NCI-H82 treated with DMSO at 0.1 percent for 48 hours (cell line): Measurements from ENCODE around the gene PWWP2B.

Experiments used
- DNase-seq: peaks from one replicate; lab custom pipeline; 2025; ENCODE audit not compliant: unreplicated experiment; lab: John Stamatoyannopoulos, UW

PWWP2B gene

DNA sequence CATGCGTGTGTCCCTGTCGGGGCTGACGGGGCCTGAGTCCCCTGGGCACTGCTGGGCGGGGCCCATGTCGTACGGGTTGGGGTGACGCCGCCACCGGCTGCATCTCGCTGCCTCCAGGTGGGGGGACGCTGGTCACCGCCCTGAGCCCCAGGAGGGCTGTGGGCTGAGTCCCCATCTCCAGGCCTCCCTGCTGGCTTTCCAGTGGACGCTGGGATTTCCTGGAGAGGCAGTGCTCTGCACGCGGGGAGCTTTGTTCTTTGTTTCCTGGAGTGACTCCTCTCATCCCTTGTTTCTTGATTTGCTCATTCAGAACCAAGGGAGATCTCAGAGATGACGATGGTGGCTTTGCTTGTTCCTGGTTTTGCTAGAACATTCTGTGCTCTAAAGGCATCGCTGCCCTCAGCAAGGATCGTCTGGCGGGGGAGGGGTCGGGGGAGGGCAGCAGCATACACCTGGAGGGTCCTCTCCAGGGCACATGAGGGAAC lies 21.0 kb downstream of the PWWP2B start:
- no peak for DNase-seq

DNA sequence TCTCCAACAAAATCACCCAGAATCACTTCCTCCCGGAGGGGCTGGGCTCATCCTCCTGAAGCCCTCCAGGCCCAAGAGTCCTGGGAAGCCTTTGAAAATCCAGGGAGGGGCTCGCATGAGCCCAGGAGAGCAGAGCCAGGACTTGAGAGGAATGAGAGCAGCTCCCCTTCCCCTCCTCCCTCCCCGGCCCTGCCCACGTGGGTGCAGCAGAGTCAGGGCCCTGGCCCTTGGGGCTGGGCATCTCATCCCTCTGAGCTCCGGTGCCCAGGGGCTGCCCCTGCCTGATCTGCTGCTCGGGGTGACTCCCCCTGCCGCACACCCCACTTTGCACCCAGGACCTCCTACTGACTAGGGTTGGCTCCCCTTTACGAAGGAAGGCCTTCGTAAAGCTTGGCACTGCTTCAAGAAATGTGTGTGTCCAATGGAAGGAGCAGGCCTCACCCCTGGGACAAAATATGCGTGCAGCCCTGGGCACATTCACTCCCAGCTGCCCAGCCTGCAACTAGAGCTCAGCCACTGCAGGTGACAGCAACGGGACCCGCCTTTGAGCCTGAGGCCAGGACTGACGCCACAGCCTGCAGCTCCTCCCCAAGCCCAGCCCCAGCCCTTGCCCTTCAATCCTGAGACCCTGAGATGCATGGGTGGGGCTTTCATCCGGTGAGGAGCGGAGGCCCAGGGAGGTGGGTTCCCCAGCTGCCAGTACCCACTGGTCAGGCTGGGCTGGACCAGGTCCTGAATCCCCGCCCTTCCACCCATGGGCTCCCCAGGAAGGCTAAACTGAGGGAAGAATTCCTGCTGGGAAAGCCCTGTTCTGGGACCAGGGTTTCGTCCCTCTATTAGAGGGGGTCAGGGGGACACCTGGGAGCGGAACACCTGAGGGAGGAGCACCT lies 21.8 kb downstream of the PWWP2B start:
- DNase-seq, result peak; percentile 1

DNA sequence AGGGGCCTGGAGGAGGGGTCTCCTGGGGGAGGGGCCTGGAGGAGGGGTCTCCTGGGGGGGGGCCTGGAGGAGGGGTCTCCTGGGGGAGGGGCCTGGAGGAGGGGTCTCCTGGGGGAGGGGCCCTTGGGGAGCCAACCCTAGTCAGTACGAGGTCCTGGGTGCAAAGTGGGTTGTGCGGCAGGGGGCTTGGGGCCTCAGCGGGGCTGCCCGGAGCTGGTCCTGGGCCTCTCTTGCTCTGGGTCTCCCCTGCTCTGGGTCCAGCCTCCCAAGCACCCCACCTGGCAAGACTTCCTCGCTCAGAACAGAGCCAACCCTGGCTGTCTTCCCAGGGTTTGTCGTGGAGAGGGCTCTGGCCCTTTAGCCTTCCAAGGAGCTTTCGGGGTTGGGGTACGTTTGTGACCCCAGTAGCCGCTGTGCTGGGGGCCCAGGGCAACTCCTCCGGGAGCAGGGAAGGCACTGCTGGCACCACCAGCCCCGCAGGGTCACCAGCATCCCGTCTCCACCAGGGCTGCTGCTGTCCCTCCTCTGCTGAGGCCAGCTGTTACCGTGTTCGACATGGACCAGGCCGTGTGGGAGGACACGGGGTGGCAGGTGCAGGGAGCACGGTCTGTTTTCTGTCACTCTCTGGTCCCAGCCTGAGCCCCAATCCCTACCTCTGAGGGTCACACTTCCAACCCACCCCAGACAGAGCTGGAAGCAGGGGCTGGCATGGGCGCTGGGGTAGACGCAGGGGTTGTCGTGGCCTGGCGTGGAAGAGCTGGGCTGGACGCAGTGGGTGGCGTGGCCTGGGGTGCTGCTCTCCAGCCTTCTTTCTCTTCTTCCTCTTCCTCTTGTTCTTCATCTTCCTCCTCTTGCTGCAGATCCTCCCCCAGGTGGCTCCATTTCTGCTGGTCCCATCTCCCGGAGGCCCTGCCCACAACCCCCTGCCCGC lies 22.8 kb downstream of the PWWP2B start:
- DNase-seq, result no peak

DNA sequence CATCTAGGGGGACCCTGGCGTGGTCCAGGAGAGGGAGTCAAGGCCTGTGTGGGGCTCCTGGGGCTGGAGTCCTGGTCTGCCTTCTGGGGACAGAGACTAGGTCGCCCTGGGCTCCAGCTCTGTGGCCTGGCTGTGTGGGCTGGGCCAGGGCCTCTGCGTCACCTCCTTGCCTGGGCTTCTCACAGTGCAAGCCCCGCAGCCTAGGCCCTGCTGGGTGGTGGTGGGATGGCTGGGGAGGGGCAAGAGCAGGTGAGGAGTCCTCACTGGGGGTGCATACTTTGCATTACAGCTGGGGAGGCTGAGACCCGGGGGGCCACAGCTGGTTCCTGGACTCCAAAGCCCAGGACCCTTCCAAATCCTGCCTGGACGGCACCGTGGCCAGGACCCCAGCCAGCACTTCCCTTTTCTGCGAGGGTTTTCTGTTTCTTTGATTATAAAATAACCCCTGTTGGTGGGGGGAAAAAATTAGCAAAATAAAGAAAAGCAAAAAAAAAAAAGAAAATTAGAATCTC lies 23.5 kb downstream of the PWWP2B start:
- no peak for DNase-seq

DNA sequence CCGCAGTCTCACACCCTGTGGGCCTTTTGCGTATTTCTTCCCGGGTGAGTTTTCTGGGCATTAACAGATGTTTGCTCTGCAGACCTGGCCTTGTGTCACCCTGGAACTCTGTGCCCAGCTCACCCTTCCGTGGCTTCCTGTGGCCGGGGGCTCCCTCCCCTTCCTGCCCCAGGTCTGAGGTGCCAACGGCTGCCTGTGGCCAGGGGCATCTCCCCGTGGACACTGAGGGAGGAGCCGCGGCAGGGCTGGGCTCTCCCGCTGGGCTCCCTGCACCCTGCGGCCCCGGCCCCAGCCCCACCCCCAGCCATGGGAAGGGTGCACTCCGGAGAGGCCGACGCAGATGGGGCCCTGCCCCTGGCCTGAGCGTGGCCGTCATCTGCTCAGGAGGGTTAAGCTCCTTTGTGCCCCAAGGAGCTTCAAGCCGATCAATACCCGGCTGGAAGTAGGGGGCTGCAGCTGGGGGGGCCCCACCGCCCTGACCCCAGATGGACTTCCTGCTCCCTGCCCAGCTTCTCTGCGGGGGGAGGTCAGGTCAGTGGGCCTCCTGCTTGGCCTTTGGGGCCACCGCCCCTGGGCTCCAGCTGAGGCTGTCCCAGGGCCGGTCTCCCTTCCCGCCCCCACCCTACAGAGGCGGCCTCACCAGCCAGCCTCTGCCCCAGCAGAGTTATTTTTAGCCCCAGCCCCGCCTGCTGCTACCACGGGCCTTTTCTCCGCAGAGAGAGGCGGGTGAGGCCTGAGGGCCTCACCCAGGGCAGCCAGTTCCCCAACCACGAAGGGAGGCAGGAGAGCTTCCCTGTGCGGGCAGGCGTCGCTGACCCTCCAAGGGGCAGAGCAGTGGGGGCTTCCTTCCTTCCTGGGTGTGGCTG lies 24.2 kb downstream of the PWWP2B start:
- peak; percentile 41 for DNase-seq

DNA sequence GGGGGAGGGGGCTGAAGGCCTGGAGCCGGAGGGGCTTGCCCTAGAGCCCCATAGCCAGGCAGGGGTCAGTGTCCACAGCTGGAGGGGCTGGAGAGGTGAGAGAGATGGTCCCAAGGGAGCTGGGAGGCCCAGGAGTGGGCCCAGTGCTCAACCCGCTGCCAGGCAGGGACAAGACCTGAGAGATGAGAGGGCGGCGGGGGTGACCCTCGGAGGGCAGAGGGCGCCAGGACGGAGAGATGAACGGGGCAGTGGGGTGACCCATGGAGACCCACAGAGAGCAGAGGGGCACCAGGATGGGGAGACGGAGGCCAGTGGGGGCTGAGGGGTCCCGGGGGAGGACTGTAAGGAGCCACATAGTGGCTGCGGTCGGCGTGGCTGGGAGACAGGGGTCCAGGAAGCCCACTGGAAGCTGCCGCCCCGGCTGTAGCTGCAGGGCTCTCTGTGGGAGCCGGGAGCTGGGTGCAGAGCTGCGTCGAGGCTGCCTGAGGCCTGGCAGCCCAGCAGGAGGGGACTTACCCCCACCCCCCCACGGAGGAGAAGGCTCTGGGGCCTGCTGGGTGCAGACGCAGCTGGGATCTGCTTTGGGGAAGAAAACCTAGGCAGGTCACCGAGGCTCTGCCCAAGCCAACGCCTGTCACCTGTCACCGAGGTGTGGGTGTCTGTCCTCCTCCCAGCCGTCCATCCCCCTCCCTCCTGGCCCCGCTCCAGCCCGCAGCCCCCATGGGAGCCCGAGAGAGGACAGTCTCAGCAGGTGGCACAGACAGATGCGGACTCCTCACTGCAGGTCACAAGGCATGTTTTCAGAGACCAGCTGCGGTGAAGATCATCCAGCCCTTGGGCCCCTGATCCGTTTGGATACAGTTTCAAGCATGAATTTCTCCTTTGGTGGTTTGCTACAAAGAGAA lies 25.1 kb downstream of the PWWP2B start:
- DNase-seq, result peak; percentile 56

DNA sequence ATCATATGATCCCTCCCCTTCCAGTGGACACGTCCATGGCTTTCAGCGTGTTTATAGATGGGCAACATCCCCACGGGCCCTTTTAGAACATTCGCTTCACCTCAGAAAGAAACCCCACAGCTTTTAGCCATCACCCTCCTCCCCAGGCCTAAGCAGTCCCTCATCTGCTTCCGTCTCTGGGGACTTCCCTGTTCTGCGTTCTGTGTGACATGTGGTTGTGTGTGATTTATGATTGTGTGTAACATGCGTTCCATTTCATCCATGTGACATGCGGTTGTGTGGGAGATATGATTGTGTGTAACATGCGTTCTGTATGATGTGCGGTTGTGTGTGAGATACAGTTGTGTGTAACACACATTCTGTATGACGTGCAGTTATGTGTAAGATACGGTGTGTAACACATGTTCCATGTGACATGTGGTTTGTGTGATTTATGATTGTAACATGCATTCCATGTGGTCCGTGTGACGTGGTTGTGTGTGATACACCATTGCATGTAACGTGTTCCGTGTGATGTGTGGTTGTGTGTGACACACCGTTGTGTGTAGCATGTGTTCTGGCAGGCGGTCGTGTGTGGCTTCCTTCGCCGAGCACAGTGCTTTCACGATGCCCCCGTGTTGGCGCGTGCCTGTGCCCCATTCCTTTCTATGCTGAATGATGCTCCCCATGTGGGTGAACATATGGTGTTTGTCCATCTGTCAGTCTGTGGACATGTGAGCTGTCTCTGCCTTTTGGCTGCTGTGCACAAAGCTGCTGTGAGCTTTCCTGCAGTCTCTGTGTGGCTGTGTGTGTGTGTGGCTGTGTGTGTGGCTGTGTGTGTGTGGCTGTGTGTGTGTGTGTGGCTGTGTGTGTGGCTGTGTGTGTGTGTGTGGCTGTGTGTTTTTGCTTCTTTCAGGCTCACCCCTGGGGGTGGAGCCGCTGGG lies 26.2 kb downstream of the PWWP2B start:
- peak; percentile 27 for DNase-seq

DNA sequence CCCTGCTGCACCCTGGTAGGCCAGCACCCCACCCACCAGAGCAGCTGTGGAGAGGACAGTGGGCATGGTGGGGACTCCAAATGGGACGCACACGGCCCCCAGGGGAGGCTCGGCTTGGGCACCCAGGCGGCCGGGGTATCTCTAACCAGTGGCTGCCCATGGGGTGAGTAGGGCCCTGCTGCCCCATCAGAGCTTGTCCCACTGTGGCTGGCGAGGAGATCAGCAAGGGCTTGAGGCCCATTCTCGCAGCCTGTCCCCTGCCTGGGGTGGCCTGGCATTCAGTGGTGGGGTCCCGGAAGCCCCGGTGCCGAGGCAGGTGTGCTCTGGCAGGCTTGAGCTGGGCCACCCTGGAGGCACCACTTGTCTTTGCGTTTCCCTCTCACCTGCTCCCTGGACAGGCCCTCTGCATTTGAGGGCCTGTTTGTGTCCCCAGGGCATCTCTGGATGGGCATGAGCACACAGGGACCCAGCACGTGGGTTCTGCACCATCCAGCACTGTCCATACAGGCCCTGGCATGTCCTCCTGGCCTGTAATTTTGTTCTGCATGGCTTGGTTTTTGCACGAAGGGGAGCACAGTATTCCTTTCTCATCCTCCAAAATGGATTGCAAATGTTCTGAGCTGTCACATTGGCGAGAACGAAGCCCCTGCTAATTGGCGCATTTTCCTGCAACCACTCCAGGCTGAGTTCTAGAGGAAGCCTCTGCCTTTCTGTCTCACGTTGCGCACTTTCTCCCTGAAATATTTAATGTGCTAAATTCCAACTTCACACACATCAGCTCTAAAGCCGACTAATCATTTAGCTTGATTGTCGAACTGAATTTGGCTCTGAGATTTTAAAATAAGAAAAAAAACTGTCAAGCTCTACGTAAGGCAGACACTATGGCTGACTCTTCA lies 27.2 kb downstream of the PWWP2B start:
- no peak for DNase-seq

DNA sequence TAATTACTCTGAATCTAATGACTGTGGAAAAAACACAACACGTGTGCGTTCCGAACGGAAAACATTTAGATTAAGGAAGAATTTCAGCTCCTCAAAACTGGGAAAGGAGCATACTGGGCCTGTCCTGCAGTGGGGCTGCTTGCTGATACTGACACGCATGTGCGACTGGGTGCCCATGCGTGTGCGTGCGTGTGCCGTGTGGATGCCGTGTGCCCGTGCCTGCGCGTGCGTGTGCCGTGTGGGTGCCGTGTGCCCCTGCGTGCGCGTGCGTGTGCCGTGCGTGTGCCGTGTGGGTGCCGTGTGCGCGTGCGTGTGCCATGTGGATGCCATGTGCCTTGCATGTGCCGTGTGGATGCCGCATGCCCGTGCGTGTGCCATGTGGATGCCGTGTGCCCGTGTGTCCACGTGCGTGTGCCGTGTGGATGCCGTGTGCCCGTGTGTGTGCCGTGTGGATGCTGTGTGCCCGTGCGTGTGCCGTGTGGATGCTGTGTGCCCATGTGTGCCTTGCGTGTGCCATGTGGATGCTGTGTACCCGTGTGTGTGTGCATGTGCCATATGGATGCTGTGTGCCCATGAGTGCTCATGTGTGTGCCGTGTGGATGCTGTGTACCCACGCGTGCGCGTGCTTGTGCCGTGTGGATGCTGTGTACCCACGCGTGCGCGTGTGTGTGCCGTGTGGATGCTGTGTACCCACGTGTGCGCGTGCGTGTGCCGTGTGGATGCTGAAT lies 28.2 kb downstream of the PWWP2B start:
- no peak for DNase-seq

DNA sequence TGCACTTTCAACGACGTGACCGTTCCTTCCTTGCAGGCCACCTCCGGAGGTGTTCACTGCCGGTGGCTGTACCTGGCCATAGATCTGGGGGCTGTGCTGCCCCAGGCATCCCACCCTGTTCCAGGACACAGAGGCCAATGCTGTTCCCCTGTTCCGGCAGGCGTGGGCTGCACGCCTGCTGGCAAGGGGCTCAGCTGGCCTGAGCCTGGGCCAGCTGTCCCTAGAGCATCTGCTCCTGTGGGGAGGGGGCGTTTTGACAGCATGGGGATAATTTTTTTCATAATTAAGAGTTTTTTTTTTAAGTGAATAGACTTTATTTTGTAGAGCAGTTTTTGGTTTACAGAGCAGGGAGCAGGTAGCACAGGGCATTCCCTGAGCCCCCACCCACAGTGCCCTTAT lies 28.8 kb downstream of the PWWP2B start:
- no peak for DNase-seq

DNA sequence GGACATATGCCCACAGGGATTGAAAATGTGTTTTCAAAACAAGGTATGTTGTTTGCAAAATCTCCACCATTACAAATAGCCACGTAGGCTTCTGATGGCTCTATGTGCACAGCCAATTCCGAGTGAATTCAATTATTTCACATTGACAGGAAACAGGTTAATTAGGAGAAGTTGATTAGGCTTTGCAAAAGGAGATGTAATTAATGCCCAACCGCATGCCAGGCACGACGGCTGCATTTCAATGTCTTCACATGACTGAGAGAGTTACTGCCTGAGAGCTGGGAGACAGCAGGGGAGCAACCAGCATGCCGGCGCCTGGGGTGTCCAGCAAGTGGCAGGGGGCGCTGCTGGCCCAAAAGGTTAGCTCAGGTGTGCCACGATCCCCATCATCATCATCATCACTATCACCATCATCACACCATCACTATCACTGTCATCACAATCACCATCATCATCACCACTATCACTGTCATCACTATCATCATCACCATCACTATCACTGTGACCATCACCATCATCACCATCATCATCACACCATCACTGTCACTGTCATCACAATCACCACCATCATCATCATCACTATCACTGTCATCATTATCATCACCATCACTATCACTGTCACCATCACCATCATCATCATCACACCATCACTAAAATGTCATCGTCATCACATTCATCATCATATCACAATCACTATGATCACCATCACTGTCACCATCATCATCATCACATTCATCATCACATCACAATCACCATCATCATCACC lies 30.2 kb downstream of the PWWP2B start:
- no peak for DNase-seq

DNA sequence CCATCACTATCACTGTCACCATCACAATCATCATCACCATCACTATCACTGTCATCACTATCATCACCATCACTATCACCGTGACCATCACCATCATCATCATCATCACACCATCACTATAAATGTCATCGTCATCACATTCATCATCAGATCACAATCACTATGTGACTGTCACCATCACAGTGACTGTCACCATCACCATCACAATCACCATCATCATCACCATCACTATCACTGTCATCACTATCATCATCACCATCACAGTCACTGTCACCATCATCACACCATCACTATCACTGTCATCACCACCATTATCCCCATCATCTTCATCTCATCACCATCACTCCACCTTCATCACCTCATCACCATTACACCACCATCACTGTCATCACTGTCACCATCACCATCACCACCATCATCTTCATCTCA lies 31.0 kb downstream of the PWWP2B start:
- no peak for DNase-seq

DNA sequence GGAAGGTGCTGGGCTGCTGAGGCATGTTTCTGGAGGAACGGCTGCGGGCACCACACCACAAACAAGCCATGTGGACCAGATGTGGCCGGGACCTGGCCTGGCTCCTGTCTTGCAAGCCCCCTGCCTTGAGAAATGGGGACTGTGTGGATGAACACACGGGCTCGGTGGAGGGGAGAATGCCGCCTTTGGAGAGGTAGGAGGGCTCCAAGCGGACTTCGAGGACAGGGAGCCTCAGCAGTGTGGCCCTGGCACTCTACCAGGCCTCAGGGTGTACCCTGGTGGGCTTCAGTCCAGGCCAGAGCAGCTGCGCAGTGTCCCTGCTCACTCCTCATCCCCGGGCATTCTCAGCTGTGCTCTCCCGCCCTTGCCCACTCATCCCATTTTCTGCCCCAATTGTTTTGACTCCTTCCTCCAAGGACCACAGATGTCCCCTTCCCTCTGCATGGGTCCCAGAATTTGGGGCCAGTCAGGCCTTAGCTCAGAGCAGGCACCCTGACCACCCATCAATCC lies 31.5 kb downstream of the PWWP2B start:
- DNase-seq, result no peak

DNA sequence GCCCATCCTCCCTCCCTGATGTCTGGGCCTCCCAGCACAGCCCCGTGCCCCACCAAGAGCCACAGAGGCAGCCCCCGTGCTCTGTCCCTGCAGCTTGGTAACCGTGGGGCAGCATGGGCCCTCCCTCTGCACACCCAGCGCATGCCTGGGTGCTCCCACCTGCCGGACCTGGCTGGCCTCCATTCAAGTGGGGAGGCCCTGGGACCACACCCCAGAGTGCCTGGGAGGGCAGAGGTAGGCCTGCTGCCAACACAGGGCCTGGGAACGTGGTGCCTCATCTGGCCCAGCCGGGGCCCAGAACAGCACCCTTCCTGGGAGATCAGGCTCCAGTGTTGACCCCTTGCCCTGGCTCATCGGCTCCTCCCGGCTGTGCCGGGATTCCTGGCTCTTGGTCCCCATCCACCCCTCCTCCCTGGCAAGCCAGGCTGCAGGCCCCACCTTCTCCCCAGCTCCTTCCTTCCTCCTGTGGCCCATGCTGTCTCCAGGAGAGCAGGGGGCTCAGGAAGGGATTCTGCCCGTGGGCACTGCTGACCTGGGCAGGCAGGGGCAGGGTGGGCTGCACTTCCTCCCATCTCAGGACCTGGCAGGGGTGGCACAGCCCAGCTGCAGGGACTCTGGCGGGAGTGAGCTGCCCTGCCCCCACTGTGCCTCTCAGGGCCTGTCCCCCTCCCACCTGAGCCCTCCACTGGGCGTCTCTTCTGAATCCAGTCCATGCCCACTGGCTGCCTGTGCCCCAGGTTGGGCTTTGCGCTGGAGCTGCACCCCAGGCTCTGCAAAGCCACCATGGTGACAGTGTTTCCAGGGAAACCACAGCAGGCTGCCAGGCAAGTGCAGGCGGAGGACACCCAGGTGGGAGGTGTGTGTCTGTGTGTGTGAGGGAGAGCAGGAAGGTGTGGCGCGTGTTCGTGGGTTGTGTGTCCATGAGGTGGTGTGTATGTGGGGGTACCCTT lies 32.6 kb downstream of the PWWP2B start:
- no peak for DNase-seq
